HG03139 (cell line): ENCODE measurements around the gene UTP3.
"Not testable (repeated sequence)": the region's sequence is repeated elsewhere in the genome, so short reads cannot be mapped to it uniquely, and the experiment has no call there.

ENCODE experiments used
- ATAC-seq: cut with Tn5 transposase; IDR thresholded peaks from one replicate; pipeline ENCODE4 v1.9.1; 2021; ENCODE audit not compliant: unreplicated experiment

UTP3 gene

GRCh38 chr4:70687821-70688794 is at the start of gene UTP3:
UTP3 (plus strand) TSS chr4:70688532; CDS start chr4:70688678, 146 bp downstream.
- peak; percentile 91 for ATAC-seq

GRCh38 chr4:70640192-70640591 is 48.1 kb upstream of the UTP3 start:
- ATAC-seq, result no peak

GRCh38 chr4:70650741-70651140 is 37.6 kb upstream of the UTP3 start:
- ATAC-seq, result not testable (repeated sequence)

GRCh38 chr4:70651864-70652506 is 36.3 kb upstream of the UTP3 start:
- ATAC-seq, result no peak

GRCh38 chr4:70654605-70655011 is 33.7 kb upstream of the UTP3 start:
- no peak for ATAC-seq

- no peak for ATAC-seq
Measured at GRCh38 chr4:70657326-70657725, 31.0 kb upstream of the UTP3 start.

- no peak for ATAC-seq
Measured at GRCh38 chr4:70658418-70658817, 29.9 kb upstream of the UTP3 start.

GRCh38 chr4:70660106-70660505 is 28.2 kb upstream of the UTP3 start:
- ATAC-seq, result no peak

GRCh38 chr4:70661309-70661922 is 26.9 kb upstream of the UTP3 start:
- peak; percentile 49 for ATAC-seq

- no peak for ATAC-seq
Measured at GRCh38 chr4:70666369-70666768, 22.0 kb upstream of the UTP3 start, which contains the start of gene JCHAIN. JCHAIN (minus strand) TSS chr4:70666508; CDS start chr4:70666490, 18 bp downstream.

- no peak for ATAC-seq
Measured at GRCh38 chr4:70667740-70668535, 20.4 kb upstream of the UTP3 start.

GRCh38 chr4:70670332-70671014 is 17.9 kb upstream of the UTP3 start:
- no peak for ATAC-seq

- ATAC-seq, result no peak
Measured at GRCh38 chr4:70671091-70671490, 17.2 kb upstream of the UTP3 start.

GRCh38 chr4:70674191-70674590 is 14.1 kb upstream of the UTP3 start:
- ATAC-seq, result no peak

- no peak for ATAC-seq
Measured at GRCh38 chr4:70674731-70675130, 13.6 kb upstream of the UTP3 start.

- ATAC-seq, result no peak
Measured at GRCh38 chr4:70676554-70677090, 11.7 kb upstream of the UTP3 start.

- ATAC-seq, result peak; percentile 86
Measured at GRCh38 chr4:70678383-70678999, 9.8 kb upstream of the UTP3 start.

GRCh38 chr4:70680934-70681333 is 7.4 kb upstream of the UTP3 start:
- no peak for ATAC-seq

GRCh38 chr4:70681704-70682103 is 6.6 kb upstream of the UTP3 start:
- no peak for ATAC-seq
